Measurements from ENCODE around the gene XKR7. TPM values are rescaled to one million over a fixed set of nuclear protein-coding genes. Genes with fewer than 3 reads are reported as not detected.

Gene XKR7
- polyA plus RNA-seq, 4 donors = 0.21 to 0.37 TPM; not detected in 2

GRCh38 chr20:31948008-31948407 lies 19.9 kb upstream of the XKR7 start:
- Histone ChIP-seq H3K4me1 (ENCODE audit: control insufficient read depth in 3 of 3, insufficient read depth in 2 of 3, low read depth in 1 of 3, low read length in 2 of 3) (peaks cover 0 to 5% (median 0%) of the 10 kb centered on the region in 3 donors), H3K9me3 (ENCODE audit: control insufficient read depth in 2 of 2, insufficient read depth in 1 of 2, low read depth in 1 of 2, low read length in 1 of 2) (peaks cover 0 to 4% of the 10 kb centered on the region in 2 donors), H3K36me3 (ENCODE audit: control insufficient read depth in 3 of 3, insufficient read depth in 2 of 3, low read depth in 1 of 3, low read length in 3 of 3) (peaks cover 14 to 61% (median 30%) of the 10 kb centered on the region in 3 donors), H3K27ac (ENCODE audit: low read depth in 1 of 3, low read length in 2 of 3) (no peak overlapping the region), H3K27me3 (ENCODE audit: control insufficient read depth in 3 of 3, insufficient read depth in 3 of 3, low read length in 3 of 3) (no peaks in the 10 kb centered on the region), H3K4me3 (ENCODE audit: low read depth in 1 of 3, low read length in 3 of 3) (no peak overlapping the region)
- 92 to 99% (median 96%) methylated on average over 2 of the region's 2 CpGs for WGBS, 3 donors
- DNase-seq (no peak), FAIRE-seq (no peak)

- Histone ChIP-seq H3K4me1 (ENCODE audit: control insufficient read depth in 3 of 3, insufficient read depth in 2 of 3, low read depth in 1 of 3, low read length in 2 of 3) (peaks cover 0 to 5% (median 0%) of the 10 kb centered on the region in 3 donors), H3K36me3 (ENCODE audit: control insufficient read depth in 3 of 3, insufficient read depth in 2 of 3, low read depth in 1 of 3, low read length in 3 of 3) (peaks cover 12 to 43% (median 24%) of the 10 kb centered on the region in 3 donors), H3K4me3 (ENCODE audit: low read depth in 1 of 3, low read length in 3 of 3) (no peak overlapping the region), H3K27ac (ENCODE audit: low read depth in 1 of 3, low read length in 2 of 3) (no peak overlapping the region), H3K27me3 (ENCODE audit: control insufficient read depth in 3 of 3, insufficient read depth in 3 of 3, low read length in 3 of 3) (no peaks in the 10 kb centered on the region), H3K9me3 (ENCODE audit: control insufficient read depth in 2 of 2, insufficient read depth in 1 of 2, low read depth in 1 of 2, low read length in 1 of 2) (peaks cover 0 to 4% of the 10 kb centered on the region in 2 donors)
- FAIRE-seq (no peak), DNase-seq (no peak)
- 66 to 74% (median 72%) methylated on average over 9 of the region's 9 CpGs for WGBS, 3 donors
Observed at GRCh38 chr20:31949877-31950646, 17.9 kb upstream of the XKR7 start.

DNA sequence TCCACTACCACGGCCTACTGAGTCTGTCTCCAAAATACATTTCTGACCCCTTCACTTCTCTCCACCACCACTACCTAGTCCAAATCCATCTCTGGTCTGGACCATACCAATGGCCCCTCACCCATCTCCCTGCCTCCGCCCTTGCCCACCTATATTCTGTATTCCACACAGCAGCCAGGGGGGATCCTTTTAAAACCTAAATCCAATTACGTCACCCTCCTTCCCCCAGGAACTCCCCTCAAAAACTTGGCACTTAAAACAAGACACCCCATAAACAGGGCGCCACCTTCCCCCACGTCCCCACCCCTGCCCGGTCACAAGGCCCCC lies 16.8 kb upstream of the XKR7 start:
- DNase-seq (no peak), FAIRE-seq (no peak)
- 2 to 6% (median 4%) methylated on average over 6 of the region's 6 CpGs for WGBS, 3 donors
- Histone ChIP-seq H3K4me3 (ENCODE audit: low read depth in 1 of 3, low read length in 3 of 3) (peak overlapping the region; percentile 75 to 93 (median 85)), H3K36me3 (ENCODE audit: control insufficient read depth in 3 of 3, insufficient read depth in 2 of 3, low read depth in 1 of 3, low read length in 3 of 3) (peaks cover 12 to 32% (median 15%) of the 10 kb centered on the region in 3 donors), H3K4me1 (ENCODE audit: control insufficient read depth in 3 of 3, insufficient read depth in 2 of 3, low read depth in 1 of 3, low read length in 2 of 3) (peaks cover 0 to 5% (median 0%) of the 10 kb centered on the region in 3 donors), H3K27ac (ENCODE audit: low read depth in 1 of 3, low read length in 2 of 3) (no peak overlapping the region), H3K27me3 (ENCODE audit: control insufficient read depth in 3 of 3, insufficient read depth in 3 of 3, low read length in 3 of 3) (no peaks in the 10 kb centered on the region), H3K9me3 (ENCODE audit: control insufficient read depth in 2 of 2, insufficient read depth in 1 of 2, low read depth in 1 of 2, low read length in 1 of 2) (peaks cover 0 to 4% of the 10 kb centered on the region in 2 donors)

- H3K27me3 ChIP-seq (ENCODE audit: control insufficient read depth in 3 of 3, insufficient read depth in 3 of 3, low read length in 3 of 3) = peaks cover 0 to 6% (median 0%) of the 10 kb centered on the region in 3 donors
- peaks cover 0 to 4% of the 10 kb centered on the region in 2 donors for H3K9me3 ChIP-seq (ENCODE audit: control insufficient read depth in 2 of 2, insufficient read depth in 1 of 2, low read depth in 1 of 2, low read length in 1 of 2)
- H3K4me3 ChIP-seq (ENCODE audit: low read depth in 1 of 3, low read length in 3 of 3) = peak within 1 kb of the TSS; percentile 75 to 93 (median 85)
- 0% methylated on average over 49 to 63 of the region's 63 CpGs for WGBS, 3 donors
- no peak for FAIRE-seq
- peaks cover 0 to 5% (median 0%) of the 10 kb centered on the region in 3 donors for H3K4me1 ChIP-seq (ENCODE audit: control insufficient read depth in 3 of 3, insufficient read depth in 2 of 3, low read depth in 1 of 3, low read length in 2 of 3)
- H3K27ac ChIP-seq (ENCODE audit: low read depth in 1 of 3, low read length in 2 of 3) = peak within 1 kb of the TSS in 2 of 3 donors; percentile 44 to 57
- H3K36me3 ChIP-seq (ENCODE audit: control insufficient read depth in 3 of 3, insufficient read depth in 2 of 3, low read depth in 1 of 3, low read length in 3 of 3) = peaks cover 7 to 27% (median 13%) of the 10 kb centered on the region in 3 donors
- DNase-seq = peak; percentile 94 to 97
Observed at GRCh38 chr20:31951530-31952453, 16.2 kb upstream of the XKR7 start, which contains the start of gene PDRG1. PDRG1 (minus strand) TSS chr20:31952046; CDS start chr20:31951961, 85 bp downstream.

GRCh38 chr20:31953556-31954148 lies 14.3 kb upstream of the XKR7 start:
- H3K36me3 ChIP-seq (ENCODE audit: control insufficient read depth in 3 of 3, insufficient read depth in 2 of 3, low read depth in 1 of 3, low read length in 3 of 3) = peaks cover 3 to 12% (median 4%) of the 10 kb centered on the region in 3 donors
- WGBS, 3 donors = 67 to 82% (median 71%) methylated on average over 6 of the region's 6 CpGs
- FAIRE-seq (no peak), DNase-seq (no peak)
- H3K9me3 ChIP-seq (ENCODE audit: control insufficient read depth in 2 of 2, insufficient read depth in 1 of 2, low read depth in 1 of 2, low read length in 1 of 2) = no peaks in the 10 kb centered on the region
- H3K4me1 ChIP-seq (ENCODE audit: control insufficient read depth in 3 of 3, insufficient read depth in 2 of 3, low read depth in 1 of 3, low read length in 2 of 3) = peaks cover 0 to 5% (median 0%) of the 10 kb centered on the region in 3 donors
- H3K27me3 ChIP-seq (ENCODE audit: control insufficient read depth in 3 of 3, insufficient read depth in 3 of 3, low read length in 3 of 3) = peaks cover 0 to 7% (median 0%) of the 10 kb centered on the region in 3 donors
- H3K27ac ChIP-seq (ENCODE audit: low read depth in 1 of 3, low read length in 2 of 3) = no peak overlapping the region
- no peak overlapping the region for H3K4me3 ChIP-seq (ENCODE audit: low read depth in 1 of 3, low read length in 3 of 3)

GRCh38 chr20:31954500-31954899 lies 13.5 kb upstream of the XKR7 start:
- H3K4me1 ChIP-seq (ENCODE audit: control insufficient read depth in 3 of 3, insufficient read depth in 2 of 3, low read depth in 1 of 3, low read length in 2 of 3) = peaks cover 0 to 5% (median 0%) of the 10 kb centered on the region in 3 donors
- H3K9me3 ChIP-seq (ENCODE audit: control insufficient read depth in 2 of 2, insufficient read depth in 1 of 2, low read depth in 1 of 2, low read length in 1 of 2) = no peaks in the 10 kb centered on the region
- H3K27me3 ChIP-seq (ENCODE audit: control insufficient read depth in 3 of 3, insufficient read depth in 3 of 3, low read length in 3 of 3) = peaks cover 0 to 7% (median 0%) of the 10 kb centered on the region in 3 donors
- H3K4me3 ChIP-seq (ENCODE audit: low read depth in 1 of 3, low read length in 3 of 3) = no peak overlapping the region
- H3K27ac ChIP-seq (ENCODE audit: low read depth in 1 of 3, low read length in 2 of 3) = no peak overlapping the region
- no peak for FAIRE-seq
- 46 to 55% (median 51%) methylated on average over 1 of the region's 1 CpG for WGBS, 3 donors
- peaks cover 0 to 6% (median 0%) of the 10 kb centered on the region in 3 donors for H3K36me3 ChIP-seq (ENCODE audit: control insufficient read depth in 3 of 3, insufficient read depth in 2 of 3, low read depth in 1 of 3, low read length in 3 of 3)
- no peak for DNase-seq

GRCh38 chr20:31956556-31957526 lies 11.1 kb upstream of the XKR7 start:
- 37 to 54% (median 48%) methylated on average over 11 of the region's 11 CpGs for WGBS, 3 donors
- FAIRE-seq = no peak
- Histone ChIP-seq H3K9me3 (ENCODE audit: control insufficient read depth in 2 of 2, insufficient read depth in 1 of 2, low read depth in 1 of 2, low read length in 1 of 2) (no peaks in the 10 kb centered on the region), H3K4me1 (ENCODE audit: control insufficient read depth in 3 of 3, insufficient read depth in 2 of 3, low read depth in 1 of 3, low read length in 2 of 3) (no peaks in the 10 kb centered on the region), H3K27ac (ENCODE audit: low read depth in 1 of 3, low read length in 2 of 3) (no peak overlapping the region), H3K27me3 (ENCODE audit: control insufficient read depth in 3 of 3, insufficient read depth in 3 of 3, low read length in 3 of 3) (peaks cover 0 to 7% (median 4%) of the 10 kb centered on the region in 3 donors), H3K36me3 (ENCODE audit: control insufficient read depth in 3 of 3, insufficient read depth in 2 of 3, low read depth in 1 of 3, low read length in 3 of 3) (no peaks in the 10 kb centered on the region), H3K4me3 (ENCODE audit: low read depth in 1 of 3, low read length in 3 of 3) (no peak overlapping the region)
- DNase-seq = no peak

Data from small intestine (tissue), 7 donors.